Tibial artery (tissue), 4 donors: Measurements from ENCODE around the gene CDC14B.

ENCODE experiments used
- DNase-seq, 2 donors: peaks; one replicate each; pipeline ENCODE4 v3.0.0-alpha.2; 2019
- H3K27ac ChIP-seq, 2 donors: fragments of 200-600 bp; sonication (generic) in 1 of 2; 1 replicate in 1 of 2; 2 replicates in 1 of 2; pipeline ENCODE4 v1.5.1; 2018 to 2019; ENCODE audit warnings: mild to moderate bottlenecking in 1 of 2
- H3K27me3 ChIP-seq, 2 donors: fragments of 200-600 bp; sonication (generic) in 1 of 2; one replicate each; pipeline versions ENCODE4 v1.5.1 to v1.6.0; 2016 to 2019
- H3K36me3 ChIP-seq, 3 donors: fragments of 200-600 bp; sonication (generic) in 2 of 3; one replicate each; pipeline ENCODE4 v1.5.1; 2016 to 2019; ENCODE audit warnings: mild to moderate bottlenecking in 2 of 3
- H3K4me1 ChIP-seq, 4 donors: fragments of 200-600 bp; sonication (generic) in 2 of 4; 1 replicate in 3 of 4; 2 replicates in 1 of 4; pipeline ENCODE4 v1.5.1; 2016 to 2019
- H3K4me3 ChIP-seq, 2 donors: fragments of 200-600 bp; sonication (generic) in 1 of 2; 1 replicate in 1 of 2; 2 replicates in 1 of 2; pipeline ENCODE4 v1.5.1; 2018 to 2019; ENCODE audit warnings: mild to moderate bottlenecking in 2 of 2
- H3K9me3 ChIP-seq, 3 donors: fragments of 200-600 bp; sonication (generic) in 1 of 3; one replicate each; pipeline ENCODE4 v1.5.1; 2016 to 2019
- CTCF ChIP-seq, 2 experiments: fragments of 200-600 bp in 1 of 2; fragments of 450-650 bp in 1 of 2; IDR thresholded peaks; one replicate each; pipeline ENCODE4 v1.5.1; 2017 to 2019; ENCODE audit warnings: antibody characterized with exemption in 2 of 2, mild to moderate bottlenecking in 1 of 2, moderate library complexity in 1 of 2
- intact Hi-C: fragments of 100-400 bp; cut with DNase I; formaldehyde crosslinking; loops from one replicate; pipeline ENCODE4 v1.15.0; 2023; ENCODE audit warnings: low total_unique reads

The CDC14B gene

DNA sequence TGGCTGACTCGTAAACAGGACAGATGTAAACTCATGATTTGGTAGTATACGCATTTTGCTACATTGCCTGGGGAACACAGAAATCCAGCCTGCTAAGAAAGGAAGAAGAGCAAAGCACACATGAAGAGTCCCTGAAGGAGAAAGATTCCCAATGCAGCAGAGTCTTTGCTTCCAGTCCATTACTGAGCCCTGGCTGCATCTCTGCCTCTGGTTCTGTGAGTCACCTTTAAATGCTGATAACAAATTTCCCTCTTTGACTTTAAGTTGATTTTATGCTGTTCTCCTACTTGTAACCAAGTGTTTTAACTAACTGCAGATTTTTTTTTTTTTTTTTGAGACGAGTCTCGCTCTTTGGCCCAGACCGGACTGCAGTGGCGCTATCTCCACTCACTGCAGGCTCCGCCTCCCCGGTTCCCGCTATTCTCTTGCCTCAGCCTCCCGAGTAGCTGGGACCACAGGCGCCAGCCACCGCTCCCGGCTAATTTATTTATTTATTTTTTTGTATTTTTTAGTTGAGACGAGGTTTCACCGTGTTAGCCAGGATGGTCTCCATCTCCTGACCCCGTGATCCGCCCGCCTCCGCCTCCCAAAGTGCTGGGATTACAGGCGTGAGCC lies 44.0 kb upstream of the CDC14B start:
- intact Hi-C loops = loop anchor here (10.0 kb wide), 1 partner anchor 439 kb away; no protein-coding TSS in a partner anchor

DNA sequence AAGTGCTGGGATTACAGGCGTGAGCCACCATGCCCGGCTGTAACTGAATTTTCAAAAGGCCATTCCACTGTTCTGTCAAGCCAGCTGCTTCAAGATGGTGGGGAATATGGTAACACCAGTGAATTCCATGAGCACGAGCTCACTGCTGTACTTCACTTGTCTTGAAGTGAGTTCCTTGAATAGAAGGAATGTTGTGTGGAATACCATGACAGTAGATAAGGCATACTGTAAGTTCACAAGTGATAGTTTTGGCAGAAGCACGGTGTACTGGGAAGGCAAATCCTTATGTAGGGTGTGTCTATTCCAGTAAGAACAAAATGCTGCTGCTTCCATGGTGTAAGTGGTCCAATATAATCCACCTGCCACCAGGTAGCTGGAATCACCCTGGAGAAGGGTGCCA lies 42.1 kb upstream of the CDC14B start:
- H3K4me1 ChIP-seq = no peaks in the 10 kb centered on the region
- no peaks in the 10 kb centered on the region for H3K27me3 ChIP-seq
- no peaks in the 10 kb centered on the region for H3K9me3 ChIP-seq
- TF ChIP-seq CTCF (IDR thresholded peaks at IDR 0.05) = no peak
- no peaks in the 10 kb centered on the region for H3K36me3 ChIP-seq
- no peak for DNase-seq
- intact Hi-C loops = loop anchor here (10.0 kb wide), 1 partner anchor 437 kb away; no protein-coding TSS in a partner anchor
- H3K4me3 ChIP-seq = no peak overlapping the region
- H3K27ac ChIP-seq = no peak overlapping the region

More for the DNA sequence above, 44.0 kb upstream of the CDC14B start:
- Histone ChIP-seq H3K4me1 (no peaks in the 10 kb centered on the region), H3K27ac (no peak overlapping the region), H3K4me3 (no peak overlapping the region), H3K9me3 (no peaks in the 10 kb centered on the region), H3K27me3 (peaks cover 0 to 2% of the 10 kb centered on the region in 2 donors), H3K36me3 (no peaks in the 10 kb centered on the region)
- TF ChIP-seq CTCF (IDR thresholded peaks at IDR 0.05) = no peak
- DNase-seq = no peak

GRCh38 chr9:96660692-96661248 lies 41.1 kb upstream of the CDC14B start:
- peaks cover 0 to 2% (median under 1%) of the 10 kb centered on the region in 4 donors for H3K4me1 ChIP-seq
- TF ChIP-seq CTCF (IDR thresholded peaks at IDR 0.05) = no peak
- no peaks in the 10 kb centered on the region for H3K36me3 ChIP-seq
- H3K4me3 ChIP-seq = no peak overlapping the region
- no peak overlapping the region for H3K27ac ChIP-seq
- H3K9me3 ChIP-seq = no peaks in the 10 kb centered on the region
- H3K27me3 ChIP-seq = no peaks in the 10 kb centered on the region
- intact Hi-C loops = loop anchor here (10.0 kb wide), 1 partner anchor 436 kb away; no protein-coding TSS in a partner anchor
- no peak for DNase-seq

GRCh38 chr9:96655198-96655851 lies 35.7 kb upstream of the CDC14B start, which contains the start of gene PRXL2C:
Gene PRXL2C, minus strand, starts transcription at chr9:96655317. Its CDS starts 36 bp downstream, at chr9:96655281.
- no peak for TF ChIP-seq CTCF (IDR thresholded peaks at IDR 0.05)
- intact Hi-C loops = loop anchor here (2.0 to 10.0 kb wide), 2 partner anchors 201 to 237 kb away; partner anchors contain the start of genes HABP4 and ZNF367
- peak within 1 kb of the TSS; percentile 66 to 82 for H3K4me3 ChIP-seq
- peaks cover 0 to 20% (median 6%) of the 10 kb centered on the region in 4 donors for H3K4me1 ChIP-seq
- no peaks in the 10 kb centered on the region for H3K9me3 ChIP-seq
- H3K27ac ChIP-seq = peak within 1 kb of the TSS; percentile 99 to 100
- H3K27me3 ChIP-seq = no peaks in the 10 kb centered on the region
- peaks cover 10 to 13% (median 12%) of the 10 kb centered on the region in 3 donors for H3K36me3 ChIP-seq
- DNase-seq = peak; percentile 90 to 94

DNA sequence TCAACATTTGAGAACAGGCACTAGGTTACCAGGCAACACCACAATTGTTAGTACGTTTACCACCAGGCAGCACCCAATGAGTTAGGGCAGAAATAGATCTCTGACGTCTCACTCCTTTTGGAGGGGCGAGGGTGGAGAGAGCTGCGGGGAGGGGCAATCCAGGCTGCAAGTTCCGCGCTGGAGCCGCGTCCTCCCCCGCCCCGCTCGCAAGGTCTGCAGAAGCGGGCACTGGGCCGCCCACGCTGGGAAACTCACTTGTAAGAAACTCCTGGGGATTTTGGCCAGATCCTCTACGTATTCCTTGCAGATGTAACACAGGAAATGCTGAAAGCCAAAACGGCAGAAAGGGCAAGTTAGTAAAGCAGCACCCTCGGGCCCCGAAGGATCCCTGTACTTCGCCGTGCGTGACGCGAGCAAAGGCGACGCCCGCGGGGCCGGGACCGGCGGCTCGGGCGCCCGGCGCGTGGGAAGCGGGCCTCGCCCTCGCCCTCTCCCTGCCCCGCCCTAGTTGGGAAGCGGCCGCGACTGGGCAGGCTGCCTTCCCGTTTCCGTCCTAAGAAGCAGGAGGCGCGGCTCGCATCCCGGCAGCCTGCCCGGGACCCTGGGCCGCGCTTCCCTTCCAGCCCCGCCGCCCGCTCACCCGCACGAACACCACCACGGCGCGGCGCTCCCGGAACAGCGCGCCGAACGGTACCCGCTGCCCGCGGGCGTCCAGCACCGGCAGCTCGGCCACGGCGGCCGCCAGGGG lies 35.0 kb upstream of the CDC14B start:
- peak; percentile 83 to 95 for DNase-seq
- Histone ChIP-seq H3K4me3 (peak overlapping the region; percentile 66 to 82), H3K27ac (peak overlapping the region; percentile 99 to 100), H3K9me3 (no peaks in the 10 kb centered on the region), H3K4me1 (peaks cover 0 to 20% (median 6%) of the 10 kb centered on the region in 4 donors), H3K36me3 (peaks cover 17 to 20% (median 19%) of the 10 kb centered on the region in 3 donors), H3K27me3 (no peaks in the 10 kb centered on the region)
- intact Hi-C loops = loop anchor here (2.0 to 10.0 kb wide), 2 partner anchors 200 to 236 kb away; partner anchors contain the start of genes HABP4 and ZNF367
- TF ChIP-seq CTCF (IDR thresholded peaks at IDR 0.05) = peak in 1 of 2 experiments; percentile 44
